Cerebellar nuclear complex (tissue), 1 donor: ENCODE data around the gene TRPM7.
"Not testable (repeated sequence)": the region's sequence is repeated elsewhere in the genome, so short reads cannot be mapped to it uniquely, and the experiment has no call there.

ENCODE experiments used
- DNase-seq, 2 experiments: peaks; one replicate each; lab custom pipeline; 2025; lab: John Stamatoyannopoulos, UW

TRPM7 gene

DNA sequence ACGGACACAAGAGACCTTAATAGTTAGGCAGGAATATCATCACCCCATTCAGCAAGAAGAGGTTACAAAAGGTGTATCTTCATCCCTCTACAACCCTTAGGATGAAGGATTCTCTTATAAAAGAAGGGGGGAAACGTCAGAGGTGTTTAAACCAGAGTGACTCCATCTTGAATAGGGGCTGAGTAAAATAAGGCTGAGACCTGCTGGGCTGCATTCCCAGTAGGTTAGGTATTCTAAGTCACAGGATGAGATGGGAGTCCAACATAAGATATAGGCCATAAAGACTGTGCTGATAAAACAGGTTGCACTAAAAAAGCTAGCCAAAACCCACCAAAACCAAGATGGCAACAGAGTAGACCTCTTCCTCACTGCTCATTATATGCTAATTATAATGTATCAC lies 16.5 kb downstream of the TRPM7 start:
- DNase-seq, result no peak

DNA sequence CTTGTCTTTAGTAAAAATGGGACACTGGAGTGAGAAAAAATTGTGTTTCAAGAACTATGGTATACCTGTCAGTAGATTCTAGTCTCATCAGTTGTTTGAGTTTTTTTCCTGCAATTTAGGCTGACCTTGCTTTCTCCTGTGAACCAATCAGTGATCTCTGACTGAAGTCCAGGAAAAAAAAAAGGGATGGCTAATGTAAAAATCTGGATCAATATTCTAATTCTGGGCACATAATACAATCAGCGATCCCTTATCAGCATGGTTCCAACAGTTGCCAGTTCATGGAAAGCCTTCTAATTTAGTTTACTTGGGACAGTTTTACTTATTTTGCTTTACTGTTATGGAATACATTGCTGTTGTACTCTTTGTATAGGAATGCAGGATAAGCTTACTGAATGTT lies 17.0 kb downstream of the TRPM7 start:
- DNase-seq, result no peak

DNA sequence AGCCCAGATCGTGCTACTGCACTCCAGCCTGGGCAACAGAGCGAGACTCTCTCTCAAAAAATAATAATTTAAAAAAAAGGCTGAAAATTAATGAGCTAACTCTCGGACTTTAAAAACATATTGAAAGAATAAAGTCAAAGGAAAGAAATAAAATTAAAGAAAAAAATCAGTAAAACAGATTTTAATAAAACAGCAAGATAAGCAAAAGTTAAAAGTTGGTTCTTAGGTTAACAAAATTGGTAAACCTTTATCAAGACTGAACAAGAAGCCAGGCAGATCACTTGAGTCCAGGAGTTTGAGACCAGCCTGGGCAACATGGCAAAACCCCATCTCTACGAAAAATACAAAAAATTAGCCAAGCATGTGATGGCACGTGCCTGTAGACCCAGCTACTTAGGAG lies 20.7 kb downstream of the TRPM7 start:
- DNase-seq, result no peak

DNA sequence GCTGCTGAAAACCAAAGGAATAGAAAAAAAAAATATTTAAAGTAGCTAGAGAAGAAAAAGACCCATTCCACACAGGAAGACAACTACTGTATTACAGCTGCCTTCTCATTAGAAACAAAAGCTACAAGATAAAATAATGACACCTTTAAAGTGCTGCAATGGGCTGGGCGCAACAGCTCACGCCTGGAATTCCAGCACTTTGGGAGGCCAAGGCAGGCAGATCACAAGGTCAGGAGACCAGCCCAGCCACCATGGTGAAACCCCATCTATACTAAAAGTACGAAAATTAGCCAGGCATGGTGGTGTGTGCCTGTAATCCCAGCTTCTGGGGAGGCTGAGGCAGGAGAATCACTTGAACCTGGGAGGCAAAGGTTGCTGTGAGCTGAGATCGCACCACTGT lies 31.0 kb downstream of the TRPM7 start:
- no peak for DNase-seq

DNA sequence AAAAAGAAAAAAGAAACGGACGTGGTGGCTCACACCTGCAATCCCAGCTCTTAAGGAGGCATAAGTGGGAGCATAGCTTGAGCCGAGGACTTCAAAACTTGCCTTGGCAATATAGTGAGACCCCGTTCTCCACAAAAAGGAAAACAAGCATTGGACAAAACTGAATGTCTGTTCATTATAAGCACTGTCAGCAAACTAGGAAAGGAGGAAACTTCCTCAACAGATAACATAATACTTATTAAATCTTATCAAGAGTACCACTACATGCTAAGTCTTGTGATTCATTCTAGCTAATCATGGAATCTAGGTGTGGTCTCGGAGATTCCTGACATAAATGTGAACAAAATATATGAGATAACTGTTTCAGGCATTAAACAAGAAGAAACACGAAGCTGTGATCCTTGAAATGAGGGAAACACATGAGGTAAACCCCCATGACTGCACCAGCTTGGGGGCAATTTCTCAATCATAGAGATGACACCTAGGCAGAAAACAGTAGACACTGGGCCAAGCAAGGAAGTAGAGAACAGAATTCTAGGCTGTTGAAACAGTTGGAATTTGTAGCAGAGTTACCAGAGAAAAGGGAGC lies 33.3 kb downstream of the TRPM7 start:
- no peak for DNase-seq

DNA sequence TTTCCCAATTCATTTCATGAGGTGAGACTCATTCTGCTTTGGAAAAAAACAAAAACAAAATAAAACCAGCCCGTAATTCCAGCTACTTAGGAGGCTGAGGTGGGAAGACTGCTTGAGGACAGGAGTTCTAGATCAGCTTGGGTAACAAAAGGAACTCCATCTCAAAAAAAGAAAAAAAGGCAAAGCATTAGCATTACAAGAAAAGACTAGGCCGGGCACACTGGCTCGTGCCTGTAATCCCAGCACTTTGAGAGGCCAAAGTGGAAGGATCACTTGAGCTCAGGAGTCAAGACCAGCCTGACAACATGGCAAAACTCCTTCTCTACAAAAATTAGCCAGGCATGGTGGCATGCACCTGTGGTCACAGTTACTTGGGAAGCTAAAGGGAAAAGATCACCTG lies 33.9 kb downstream of the TRPM7 start:
- no peak for DNase-seq

DNA sequence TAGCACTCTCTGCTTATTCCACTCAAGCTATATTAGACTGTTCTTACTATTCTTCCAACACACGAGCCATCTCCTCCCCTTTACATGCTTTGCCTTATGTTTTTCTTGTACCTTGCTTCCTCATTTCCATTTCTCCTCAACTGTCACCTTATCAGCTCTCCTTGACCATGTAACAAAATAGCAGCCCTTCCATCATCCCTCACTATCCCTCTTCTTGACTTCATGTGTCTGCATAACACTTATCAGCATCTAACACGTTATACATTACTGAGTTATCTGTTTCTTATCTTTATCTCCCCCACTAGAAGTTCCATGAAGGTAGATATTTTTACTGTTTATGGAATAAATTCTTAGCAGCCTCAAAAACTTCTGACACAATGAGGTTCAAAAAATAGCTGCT lies 45.3 kb downstream of the TRPM7 start:
- DNase-seq, result no peak

DNA sequence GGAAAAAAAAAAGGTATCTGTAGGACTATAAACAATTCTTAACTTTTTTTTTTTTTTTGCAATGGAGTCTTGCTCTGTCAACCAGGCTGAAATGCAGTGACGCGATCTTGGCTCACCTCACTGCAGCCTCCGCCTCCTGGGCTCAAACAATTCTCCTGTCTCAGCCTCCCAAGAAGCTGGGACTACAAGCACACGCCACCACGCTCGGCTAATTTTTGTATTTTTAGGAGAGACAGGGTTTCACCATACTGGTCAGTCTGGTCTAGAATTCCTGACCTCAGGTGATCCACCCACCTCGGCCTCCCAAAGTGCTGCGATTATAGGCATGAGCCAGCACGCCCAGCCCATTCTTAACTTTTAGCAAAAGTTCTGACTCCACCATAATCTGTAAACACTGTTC lies 50.5 kb downstream of the TRPM7 start:
- no peak for DNase-seq

DNA sequence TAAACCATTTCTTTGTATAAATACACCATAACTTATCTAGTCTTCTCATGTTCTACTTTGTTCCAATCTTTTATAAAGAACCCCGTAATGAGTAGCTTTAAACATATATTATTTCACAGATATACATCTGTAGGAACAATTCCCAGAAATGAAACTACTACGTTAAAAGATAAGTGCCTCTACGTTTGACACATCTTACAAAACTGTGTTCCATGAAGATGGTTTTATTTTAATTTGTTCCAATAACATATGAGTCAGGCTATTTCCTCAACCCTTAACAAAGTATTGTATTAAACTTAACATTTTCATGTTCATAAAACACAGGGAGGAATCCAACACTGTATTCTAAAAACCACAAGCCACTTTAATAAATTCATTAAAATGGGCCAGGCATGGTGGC lies 52.9 kb downstream of the TRPM7 start:
- no peak for DNase-seq

DNA sequence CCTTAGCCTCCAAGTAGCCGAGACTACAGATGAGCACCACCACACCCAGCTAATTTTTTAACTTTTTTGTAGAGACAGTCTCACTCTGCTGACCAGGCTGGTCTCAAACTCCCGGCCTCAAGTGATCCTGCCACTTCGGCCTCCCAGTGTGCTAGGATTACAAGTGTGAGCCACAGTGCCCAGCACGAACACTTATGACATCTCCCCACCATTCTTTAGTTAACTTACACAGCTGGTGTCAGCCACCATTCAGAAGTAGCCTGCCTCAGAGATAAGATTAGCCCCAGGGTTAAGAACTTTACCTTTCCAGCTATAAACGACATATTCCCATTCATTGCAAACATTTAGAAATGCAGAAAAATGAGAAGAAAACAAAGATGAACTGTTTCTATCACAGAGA lies 58.2 kb downstream of the TRPM7 start:
- no peak for DNase-seq

DNA sequence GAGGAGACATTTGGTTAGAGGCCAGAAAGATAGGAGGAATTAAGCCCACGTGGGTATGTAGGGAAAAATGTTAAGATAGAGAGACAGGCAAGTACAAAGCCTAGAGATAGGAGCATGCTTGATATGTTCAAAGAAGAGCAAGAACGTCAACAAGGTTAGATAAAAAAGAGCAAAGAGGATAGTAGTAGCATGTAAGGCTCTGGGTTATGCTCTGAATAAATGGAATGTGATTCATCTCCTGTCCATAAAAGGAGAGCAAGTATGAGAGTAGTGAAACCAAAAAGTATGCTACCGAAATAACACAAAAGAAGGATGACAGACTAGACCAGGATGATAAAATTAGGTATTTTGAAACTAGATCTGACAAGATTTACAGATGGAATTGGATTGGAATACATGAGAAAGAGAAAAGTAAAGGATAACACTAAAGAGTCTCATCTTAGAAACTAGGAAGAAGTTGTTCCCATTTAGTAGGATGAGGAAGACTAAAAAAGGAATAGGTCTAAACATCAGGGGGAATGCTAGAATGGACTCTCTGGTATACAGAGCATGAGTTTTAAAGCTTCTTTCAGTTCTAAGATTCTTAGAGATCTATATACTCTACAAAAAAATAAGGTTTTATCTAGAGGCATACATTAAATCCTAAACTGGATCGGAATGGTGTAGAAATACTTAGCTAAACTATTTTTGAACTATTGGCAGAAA lies 59.1 kb downstream of the TRPM7 start:
- no peak for DNase-seq

DNA sequence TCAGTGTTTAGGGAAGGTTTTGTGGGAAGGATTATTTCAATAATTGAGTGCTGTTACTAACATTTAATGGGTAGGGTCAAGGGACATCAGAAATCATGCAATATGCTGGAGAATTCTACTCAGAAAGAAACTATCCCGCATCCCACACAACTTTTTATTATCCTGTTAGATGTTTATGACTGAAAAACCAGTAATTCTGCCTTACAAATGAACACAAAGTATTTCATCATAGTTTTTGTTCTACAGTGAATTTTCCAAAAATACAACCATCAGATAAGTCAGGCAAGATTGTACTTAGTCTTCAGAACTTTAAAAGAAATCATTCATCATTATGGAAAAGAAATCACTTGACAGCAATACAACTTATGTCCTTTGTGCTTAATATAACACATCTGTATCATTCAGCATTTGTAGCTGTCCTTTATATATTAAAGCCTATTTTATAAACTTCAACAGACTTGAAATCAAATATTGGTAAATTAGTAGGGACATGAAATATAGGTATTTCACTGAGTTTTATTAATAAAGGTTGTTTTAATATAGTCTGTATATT lies 61.9 kb downstream of the TRPM7 start:
- DNase-seq, result no peak

DNA sequence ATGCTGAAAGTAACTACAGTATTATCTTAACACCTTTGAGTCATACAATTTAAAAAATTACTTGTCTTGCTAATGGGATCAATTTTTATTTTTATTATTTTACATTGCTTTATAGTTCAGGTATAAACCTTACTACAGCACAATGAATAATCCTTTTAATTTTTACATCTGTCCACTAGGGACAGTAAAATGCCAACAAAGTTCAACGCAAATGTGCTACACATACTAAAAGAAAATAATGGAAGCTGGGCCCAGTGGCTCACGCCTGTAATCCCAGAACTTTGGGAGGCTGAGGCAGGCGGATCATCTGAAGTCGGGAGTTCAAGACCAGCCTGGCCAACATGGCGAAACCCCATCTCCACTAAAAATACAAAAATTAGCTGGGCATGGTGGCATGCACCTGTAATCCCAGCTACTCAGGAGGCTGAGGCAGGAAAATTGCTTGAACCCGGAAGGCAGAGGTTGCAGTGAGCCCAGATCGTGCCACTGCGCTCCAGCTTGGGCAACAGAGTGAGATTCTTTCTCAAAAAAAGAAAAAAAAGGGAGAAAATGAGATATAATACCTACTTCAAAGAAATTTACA lies 64.1 kb downstream of the TRPM7 start:
- not testable (repeated sequence) for DNase-seq

DNA sequence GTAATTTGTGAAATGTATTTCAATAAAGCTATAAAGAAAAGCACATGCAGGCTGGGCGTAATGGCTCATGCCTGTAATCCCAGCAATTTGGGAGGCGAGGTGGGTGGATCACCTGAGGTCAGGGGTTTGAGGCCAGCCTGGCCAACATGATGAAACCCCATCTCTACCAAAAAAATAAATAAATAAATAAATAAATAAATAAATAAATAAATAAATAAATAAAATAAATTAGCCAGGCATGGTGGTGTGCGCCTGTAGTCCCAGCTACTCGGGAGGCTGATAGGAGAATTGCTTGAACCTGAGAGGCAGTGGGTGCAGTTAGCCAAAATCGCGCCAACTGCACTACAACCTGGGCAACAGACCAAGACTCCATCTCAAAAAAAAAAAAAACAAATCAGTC lies 69.6 kb downstream of the TRPM7 start:
- not testable (repeated sequence) for DNase-seq

DNA sequence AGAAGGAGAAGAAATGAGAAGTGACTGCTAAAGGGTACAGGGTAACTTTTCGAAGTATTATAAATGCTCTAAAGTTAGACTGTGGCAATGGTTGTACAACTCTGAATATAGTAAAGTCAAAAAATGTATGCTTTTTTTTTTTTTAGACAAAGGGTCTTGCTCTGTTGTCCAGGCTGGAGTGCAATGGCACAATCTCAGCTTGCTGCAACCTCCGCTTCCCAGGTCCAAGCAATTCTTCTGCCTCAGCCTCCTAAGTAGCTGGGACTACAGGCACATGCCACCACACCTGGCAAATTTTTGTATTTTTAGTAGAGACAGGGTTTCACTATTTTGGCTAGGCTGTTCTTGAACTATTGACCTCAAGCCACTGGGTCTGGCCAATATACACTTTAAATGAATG lies 70.0 kb downstream of the TRPM7 start:
- not testable (repeated sequence) for DNase-seq

DNA sequence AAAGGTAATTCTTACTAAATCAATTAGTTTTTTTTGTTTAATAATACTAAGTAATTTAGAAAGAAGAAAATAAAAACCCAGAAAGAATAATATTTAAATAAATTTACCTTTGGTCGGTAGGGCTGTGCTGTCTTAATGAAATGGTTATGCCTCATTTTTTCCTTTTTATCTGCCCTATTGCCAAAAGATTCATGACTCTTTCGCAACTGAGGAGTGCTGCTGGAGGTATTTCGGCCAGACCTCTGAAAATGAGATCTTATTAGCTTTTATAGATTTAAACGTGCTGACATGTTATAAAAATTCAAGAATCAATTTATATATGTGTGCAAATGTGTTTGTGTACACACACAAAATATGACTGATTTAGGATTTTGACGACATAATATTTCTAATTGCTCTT lies 73.0 kb downstream of the TRPM7 start:
- DNase-seq, result no peak

DNA sequence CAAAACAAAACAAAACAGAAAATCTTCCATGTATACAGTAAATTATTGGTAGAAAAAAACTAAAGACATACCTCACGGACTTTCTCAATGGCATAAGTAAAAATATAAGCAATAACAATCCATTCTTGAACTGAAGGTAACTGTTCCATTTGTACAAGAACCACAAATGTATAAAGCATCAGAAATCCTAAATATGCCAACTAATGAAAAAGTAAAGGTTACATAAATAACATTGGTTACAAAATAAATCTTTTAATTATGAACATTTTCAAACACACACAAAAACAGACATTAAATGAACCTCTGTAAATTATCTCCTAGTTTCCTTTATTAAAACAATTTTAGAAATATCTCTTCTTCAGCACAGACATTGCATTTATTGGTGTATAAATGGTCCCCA lies 79.5 kb downstream of the TRPM7 start:
- DNase-seq, result no peak

DNA sequence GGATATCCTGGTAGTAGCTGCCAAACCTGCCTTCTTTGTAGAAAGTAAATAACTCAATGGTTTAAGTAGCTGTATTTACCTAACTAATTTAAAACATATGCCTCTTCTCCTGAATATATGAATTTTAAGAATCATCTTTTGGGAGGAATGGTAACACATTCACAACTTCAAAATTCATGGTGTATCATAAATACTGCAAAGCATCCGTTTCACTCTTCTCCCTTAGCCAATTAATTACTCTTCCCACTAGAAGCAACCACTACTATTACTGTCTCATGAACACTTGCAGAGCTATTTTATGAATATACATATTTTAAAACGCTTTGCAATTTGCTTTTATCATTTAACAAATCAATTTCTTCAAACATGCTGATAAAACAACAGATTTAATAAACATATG lies 81.1 kb downstream of the TRPM7 start:
- DNase-seq, result no peak

DNA sequence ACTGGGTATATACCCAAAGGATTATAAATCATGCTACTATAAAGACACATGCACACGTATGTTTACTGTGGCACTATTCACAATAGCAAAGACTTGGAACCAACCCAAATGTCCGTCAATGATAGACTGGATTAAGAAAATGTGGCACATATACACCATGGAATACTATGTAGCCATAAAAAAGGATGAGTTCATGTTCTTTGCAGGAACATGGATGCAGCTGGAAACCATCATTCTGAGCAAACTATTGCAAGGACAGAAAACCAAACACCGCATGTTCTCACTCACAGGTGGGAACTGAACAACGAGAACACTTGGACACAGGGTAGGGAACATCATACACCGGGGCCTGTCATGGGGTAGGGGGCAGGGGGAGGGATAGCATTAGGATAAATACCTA lies 84.6 kb downstream of the TRPM7 start:
- DNase-seq, result not testable (repeated sequence)

DNA sequence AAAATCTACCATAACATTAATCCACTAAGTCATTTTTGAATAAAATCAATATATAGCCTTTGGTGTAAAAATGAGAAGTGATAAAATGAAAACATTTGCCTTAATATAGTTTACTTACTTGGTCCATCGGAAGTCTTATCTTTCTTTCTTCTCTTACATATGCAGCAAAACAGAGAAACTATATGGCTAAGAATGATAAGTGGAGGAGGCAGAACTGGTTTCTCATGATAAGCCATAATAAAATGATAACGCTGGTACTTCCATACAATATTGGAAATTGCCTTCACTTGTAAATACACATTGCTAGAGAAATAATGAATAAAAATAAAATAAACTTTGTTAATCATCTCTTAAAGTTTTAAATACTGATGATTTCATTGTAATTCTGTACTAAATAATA lies 92.3 kb downstream of the TRPM7 start:
- DNase-seq, result no peak

DNA sequence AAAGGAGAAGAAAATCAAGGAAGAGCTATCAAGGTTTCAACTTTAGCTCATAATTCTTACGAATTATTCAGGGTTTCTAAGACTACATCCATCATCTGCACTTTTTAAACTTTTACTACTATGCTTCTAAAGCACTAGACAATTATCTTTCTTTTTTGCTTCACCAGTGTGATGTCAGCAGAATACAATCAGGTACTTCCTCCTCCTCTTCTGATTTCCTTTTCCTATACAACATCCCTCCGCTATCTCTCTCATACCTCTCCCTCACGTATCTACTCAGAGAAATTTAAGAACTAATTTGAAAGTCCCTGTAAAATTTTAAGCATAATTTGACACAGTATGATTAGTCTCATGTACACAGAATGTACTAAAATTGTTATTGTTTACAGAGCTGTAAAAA lies 92.8 kb downstream of the TRPM7 start:
- no peak for DNase-seq

DNA sequence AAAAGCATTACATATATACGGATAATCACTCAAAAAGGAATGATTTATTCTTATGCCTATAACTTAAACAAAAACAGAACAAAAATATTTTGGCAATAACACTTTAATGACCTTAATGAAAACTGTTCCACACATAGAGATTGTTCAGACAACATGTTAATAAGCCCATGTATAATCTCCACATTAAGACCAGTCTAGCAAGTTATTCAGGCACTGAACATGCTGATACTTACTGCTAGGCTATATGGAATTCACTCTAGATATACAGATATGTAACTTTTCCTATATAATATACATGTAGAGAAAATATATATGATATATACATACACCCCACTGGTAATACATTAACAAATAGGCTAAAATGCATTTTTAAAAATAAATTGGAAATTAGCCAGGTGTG lies 96.3 kb downstream of the TRPM7 start:
- DNase-seq, result no peak

DNA sequence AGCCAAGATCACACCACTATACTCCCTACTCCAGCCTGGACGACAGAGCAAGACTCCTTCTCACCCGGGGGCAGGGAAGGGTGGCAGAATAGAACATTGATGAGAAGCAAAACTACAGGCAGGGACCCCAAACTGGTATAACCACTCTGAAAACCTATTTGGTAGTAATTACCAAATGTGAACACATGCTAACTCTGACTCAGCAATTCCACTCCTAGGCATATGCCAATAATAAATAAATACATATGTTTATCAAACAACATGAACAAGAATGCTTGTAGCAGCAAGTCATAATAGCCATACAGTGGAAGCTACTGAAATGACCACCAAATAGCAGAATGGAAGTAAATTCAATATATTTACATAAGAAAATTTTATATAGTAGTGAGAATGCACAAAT lies 109.1 kb downstream of the TRPM7 start:
- no peak for DNase-seq

DNA sequence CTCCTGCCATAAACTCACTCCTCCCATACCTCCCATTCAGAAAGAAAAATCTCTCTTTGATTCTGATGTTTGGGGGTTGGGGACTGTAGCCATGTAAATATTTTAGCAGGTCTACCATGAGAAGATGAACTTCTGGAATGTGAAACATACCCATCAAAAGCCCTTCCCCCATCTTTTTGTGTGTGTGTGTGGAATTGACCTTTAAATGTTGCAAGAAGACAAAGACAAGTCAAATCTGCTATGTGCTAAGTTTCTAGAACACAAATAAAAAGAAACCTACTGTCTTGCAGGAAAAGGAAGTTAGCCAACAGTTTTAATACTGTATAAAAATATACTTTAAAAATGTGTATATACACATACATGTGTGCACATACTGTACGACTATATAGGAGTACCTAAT lies 110.4 kb downstream of the TRPM7 start:
- no peak for DNase-seq
